Parathyroid adenoma (tissue), 2 donors: Measurements from ENCODE around the gene SLC24A1.

ENCODE experiments used
- H2AFZ ChIP-seq: fragments of 300-600 bp; sonication (generic); one replicate; pipeline ENCODE4 v1.7.0; 2017; ENCODE audit warnings: antibody characterized with exemption, mild to moderate bottlenecking
- H3K27ac ChIP-seq: fragments of 300-600 bp; sonication (generic); one replicate; pipeline ENCODE4 v1.7.0; 2017
- H3K27me3 ChIP-seq: fragments of 300-600 bp; sonication (generic); one replicate; pipeline ENCODE4 v1.7.0; 2017; ENCODE audit warnings: low read length; ENCODE audit not compliant: control insufficient read depth, insufficient read depth
- H3K36me3 ChIP-seq: fragments of 300-600 bp; sonication (generic); one replicate; pipeline ENCODE4 v1.7.0; 2017; ENCODE audit warnings: low read length; ENCODE audit not compliant: control insufficient read depth, insufficient read depth
- H3K4me1 ChIP-seq: fragments of 300-600 bp; sonication (generic); one replicate; pipeline ENCODE4 v1.7.0; 2017; ENCODE audit warnings: control low read depth
- H3K4me2 ChIP-seq: fragments of 300-600 bp; sonication (generic); one replicate; pipeline ENCODE4 v1.7.0; 2017; ENCODE audit warnings: low read length
- H3K4me3 ChIP-seq: fragments of 300-600 bp; sonication (generic); one replicate; pipeline ENCODE4 v1.7.0; 2017; ENCODE audit warnings: low read depth, low read length
- H3K79me2 ChIP-seq: fragments of 300-600 bp; sonication (generic); one replicate; pipeline ENCODE4 v1.7.0; 2017; ENCODE audit warnings: control low read depth
- H3K9ac ChIP-seq: fragments of 300-600 bp; sonication (generic); one replicate; pipeline ENCODE4 v1.7.0; 2017; ENCODE audit warnings: mild to moderate bottlenecking
- H3K9me3 ChIP-seq: fragments of 300-600 bp; sonication (generic); one replicate; pipeline ENCODE4 v1.7.0; 2017; ENCODE audit warnings: low read length; ENCODE audit not compliant: control insufficient read depth
- CTCF ChIP-seq: fragments of 300-600 bp; sonication (generic); IDR thresholded peaks from one replicate; pipeline ENCODE4 v1.7.0; 2017; ENCODE audit warnings: antibody characterized with exemption, mild to moderate bottlenecking
- donor health status: primary hyperparathyroidism.

SLC24A1 gene

GRCh38 chr15:65578904-65579728 lies 42.6 kb upstream of the SLC24A1 start:
- H3K79me2 ChIP-seq, result no peaks in the 10 kb centered on the region
- no peaks in the 10 kb centered on the region for H3K27me3 ChIP-seq
- H3K4me1 ChIP-seq, result no peaks in the 10 kb centered on the region
- no peaks in the 10 kb centered on the region for H3K36me3 ChIP-seq
- no peaks in the 10 kb centered on the region for H3K9me3 ChIP-seq
- TF ChIP-seq CTCF, result no peak
- no peak overlapping the region for H2AFZ ChIP-seq
- H3K27ac ChIP-seq, result no peak overlapping the region
- no peak overlapping the region for H3K4me2 ChIP-seq
- H3K9ac ChIP-seq, result no peak overlapping the region
- no peak overlapping the region for H3K4me3 ChIP-seq

- H3K9ac ChIP-seq, result no peak overlapping the region
- no peaks in the 10 kb centered on the region for H3K27me3 ChIP-seq
- TF ChIP-seq CTCF, result no peak
- H3K9me3 ChIP-seq, result no peaks in the 10 kb centered on the region
- H3K4me3 ChIP-seq, result no peak overlapping the region
- no peak overlapping the region for H3K27ac ChIP-seq
- no peak overlapping the region for H2AFZ ChIP-seq
- H3K36me3 ChIP-seq, result no peaks in the 10 kb centered on the region
- H3K4me1 ChIP-seq, result no peaks in the 10 kb centered on the region
- no peak overlapping the region for H3K4me2 ChIP-seq
- H3K79me2 ChIP-seq, result no peaks in the 10 kb centered on the region
Measured at GRCh38 chr15:65579762-65580161, 42.0 kb upstream of the SLC24A1 start.

- Histone ChIP-seq H3K9me3 (no peaks in the 10 kb centered on the region), H3K4me3 (no peak overlapping the region), H3K27me3 (no peaks in the 10 kb centered on the region), H3K36me3 (no peaks in the 10 kb centered on the region), H3K4me1 (no peaks in the 10 kb centered on the region), H3K27ac (no peak overlapping the region), H2AFZ (no peak overlapping the region), H3K79me2 (no peaks in the 10 kb centered on the region), H3K4me2 (no peak overlapping the region), H3K9ac (no peak overlapping the region)
- TF ChIP-seq CTCF, result no peak
Measured at GRCh38 chr15:65580287-65580686, 41.5 kb upstream of the SLC24A1 start.

- Histone ChIP-seq H3K36me3 (no peaks in the 10 kb centered on the region), H3K79me2 (no peaks in the 10 kb centered on the region), H3K9me3 (no peaks in the 10 kb centered on the region), H3K27ac (peak overlapping the region; percentile 47), H3K4me2 (no peak overlapping the region), H2AFZ (no peak overlapping the region), H3K9ac (no peak overlapping the region), H3K4me1 (no peaks in the 10 kb centered on the region), H3K4me3 (no peak overlapping the region), H3K27me3 (no peaks in the 10 kb centered on the region)
- no peak for TF ChIP-seq CTCF
Measured at GRCh38 chr15:65583701-65584100, 38.0 kb upstream of the SLC24A1 start.

- no peak overlapping the region for H3K4me3 ChIP-seq
- TF ChIP-seq CTCF, result no peak
- H3K36me3 ChIP-seq, result no peaks in the 10 kb centered on the region
- H2AFZ ChIP-seq, result no peak overlapping the region
- H3K27me3 ChIP-seq, result no peaks in the 10 kb centered on the region
- H3K79me2 ChIP-seq, result no peaks in the 10 kb centered on the region
- no peaks in the 10 kb centered on the region for H3K4me1 ChIP-seq
- no peak overlapping the region for H3K9ac ChIP-seq
- no peak overlapping the region for H3K4me2 ChIP-seq
- peak overlapping the region; percentile 47 for H3K27ac ChIP-seq
- no peaks in the 10 kb centered on the region for H3K9me3 ChIP-seq
Measured at GRCh38 chr15:65584241-65584640, 37.5 kb upstream of the SLC24A1 start.
